ENCODE measurements around the gene KNOP1. TPM values are rescaled to one million over a fixed set of nuclear protein-coding genes. Genes with fewer than 3 reads are reported as not detected.
"Not testable (repeated sequence)": the region's sequence is repeated elsewhere in the genome, so short reads cannot be mapped to it uniquely, and the experiment has no call there.

The KNOP1 gene
- total RNA-seq, 1 donor from 2014 or later, result 20.0 TPM

- DNase-seq (ENCODE audit: low spot score), result no peak
- Mint-ChIP-seq H3K9me3 (ENCODE audit: low read depth) (no peaks in the 10 kb centered on the region), H3K27me3 (ENCODE audit: low read depth) (no peaks in the 10 kb centered on the region), H3K27ac (ENCODE audit: unreplicated experiment) (no peak overlapping the region), H3K4me1 (ENCODE audit: low read depth) (peaks cover 5% of the 10 kb centered on the region), H3K4me3 (ENCODE audit: unreplicated experiment) (no peak overlapping the region), H3K36me3 (ENCODE audit: low read depth) (no peaks in the 10 kb centered on the region)
- TF ChIP-seq CTCF (IDR thresholded peaks at IDR 0.05), result no peak
These were observed 5.0 kb upstream of the KNOP1 start for GRCh38 chr16:19722981-19723380.

- H3K9me3 Mint-ChIP-seq (ENCODE audit: low read depth), result no peaks in the 10 kb centered on the region
- TF ChIP-seq CTCF (IDR thresholded peaks at IDR 0.05), result no peak
- H3K36me3 Mint-ChIP-seq (ENCODE audit: low read depth), result no peaks in the 10 kb centered on the region
- H3K4me1 Mint-ChIP-seq (ENCODE audit: low read depth), result peaks cover 5% of the 10 kb centered on the region
- H3K27ac Mint-ChIP-seq (ENCODE audit: unreplicated experiment), result no peak overlapping the region
- no peaks in the 10 kb centered on the region for H3K27me3 Mint-ChIP-seq (ENCODE audit: low read depth)
- no peak for DNase-seq (ENCODE audit: low spot score)
- H3K4me3 Mint-ChIP-seq (ENCODE audit: unreplicated experiment), result no peak overlapping the region
These were observed 4.4 kb upstream of the KNOP1 start for GRCh38 chr16:19722269-19722952.

- Mint-ChIP-seq H3K4me3 (ENCODE audit: unreplicated experiment) (peak overlapping the region; percentile 87), H3K27me3 (ENCODE audit: low read depth) (no peaks in the 10 kb centered on the region), H3K9me3 (ENCODE audit: low read depth) (no peaks in the 10 kb centered on the region), H3K36me3 (ENCODE audit: low read depth) (peaks cover 10% of the 10 kb centered on the region), H3K27ac (ENCODE audit: unreplicated experiment) (peak overlapping the region; percentile 27), H3K4me1 (ENCODE audit: low read depth) (peaks cover 19% of the 10 kb centered on the region)
- TF ChIP-seq CTCF (IDR thresholded peaks at IDR 0.05), result no peak
- no peak for DNase-seq (ENCODE audit: low spot score)
These were observed 568 bp upstream of the KNOP1 start for GRCh38 chr16:19718624-19718965.

- no peak for TF ChIP-seq CTCF (IDR thresholded peaks at IDR 0.05)
- no peak for DNase-seq (ENCODE audit: low spot score)
These were observed 713 bp downstream of the KNOP1 start for GRCh38 chr16:19717314-19717713.

GRCh38 chr16:19716728-19717127 is 1.3 kb downstream of the KNOP1 start:
- Mint-ChIP-seq H3K4me1 (ENCODE audit: low read depth) (peaks cover 19% of the 10 kb centered on the region), H3K4me3 (ENCODE audit: unreplicated experiment) (peak overlapping the region; percentile 87), H3K27ac (ENCODE audit: unreplicated experiment) (peak overlapping the region; percentile 88)
- H3K36me3 Mint-ChIP-seq (ENCODE audit: low read depth); H3K9me3 Mint-ChIP-seq (ENCODE audit: low read depth); DNase-seq (ENCODE audit: low spot score); H3K27me3 Mint-ChIP-seq (ENCODE audit: low read depth): not testable (repeated sequence)

More at GRCh38 chr16:19717314-19717713, 713 bp downstream of the KNOP1 start:
- no peaks in the 10 kb centered on the region for H3K27me3 Mint-ChIP-seq (ENCODE audit: low read depth)
- H3K27ac Mint-ChIP-seq (ENCODE audit: unreplicated experiment), result peak overlapping the region; percentile 88
- H3K36me3 Mint-ChIP-seq (ENCODE audit: low read depth), result peaks cover 10% of the 10 kb centered on the region
- no peaks in the 10 kb centered on the region for H3K9me3 Mint-ChIP-seq (ENCODE audit: low read depth)
- H3K4me1 Mint-ChIP-seq (ENCODE audit: low read depth), result peaks cover 19% of the 10 kb centered on the region
- peak overlapping the region; percentile 87 for H3K4me3 Mint-ChIP-seq (ENCODE audit: unreplicated experiment)

GRCh38 chr16:19716183-19716582 is 1.8 kb downstream of the KNOP1 start:
- no peaks in the 10 kb centered on the region for H3K9me3 Mint-ChIP-seq (ENCODE audit: low read depth)

More at GRCh38 chr16:19716183-19716582, 1.8 kb downstream of the KNOP1 start:
- Mint-ChIP-seq H3K4me1 (ENCODE audit: low read depth) (peaks cover 19% of the 10 kb centered on the region), H3K36me3 (ENCODE audit: low read depth) (peaks cover 10% of the 10 kb centered on the region), H3K27me3 (ENCODE audit: low read depth) (no peaks in the 10 kb centered on the region), H3K27ac (ENCODE audit: unreplicated experiment) (no peak overlapping the region), H3K4me3 (ENCODE audit: unreplicated experiment) (peak overlapping the region; percentile 31)
- TF ChIP-seq CTCF (IDR thresholded peaks at IDR 0.05), result no peak
- DNase-seq (ENCODE audit: low spot score), result no peak
